ENCODE measurements around the gene KIAA1217. TPM values are rescaled to one million over a fixed set of nuclear protein-coding genes. Genes with fewer than 3 reads are reported as not detected.

Gene KIAA1217
- total and polyA plus RNA-seq, 12 donors: 6.9 to 49.5 (median 38.4) TPM

DNA sequence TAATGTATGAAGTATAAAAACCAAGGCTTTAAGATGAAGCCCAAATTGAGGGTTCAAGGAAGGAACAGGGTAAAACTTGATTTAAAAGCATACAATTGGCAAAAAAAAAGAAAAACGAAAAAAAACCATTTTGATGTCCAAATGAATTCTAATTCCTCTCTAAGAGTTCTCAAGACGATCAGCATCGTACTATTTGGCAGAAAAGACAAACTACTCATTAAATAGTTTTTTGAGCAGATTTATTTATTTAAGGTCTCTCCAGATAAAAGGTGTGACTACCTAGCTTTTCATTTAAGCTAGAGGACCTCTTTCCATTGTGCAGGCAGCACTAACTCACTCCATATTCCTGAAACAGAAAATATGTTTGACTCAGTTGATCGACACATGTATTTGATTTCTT lies 245.0 kb downstream of the KIAA1217 start:
- Histone ChIP-seq H3K4me1 (peaks cover 0 to 84% (median 49%) of the 10 kb centered on the region in 9 donors), H3K9me3 (no peaks in the 10 kb centered on the region), H3K27me3 (no peaks in the 10 kb centered on the region), H3K4me3 (no peak overlapping the region), H3K36me3 (peaks cover 0 to 3% (median 0%) of the 10 kb centered on the region in 9 donors), H3K27ac (peak overlapping the region in 3 of 10 donors; percentile 2 to 50 (median 48))
- DNase-seq (no peak), ATAC-seq (no peak)
- intact Hi-C loops (cut with DNase I): loop anchor here in 1 of 10 donors (10.0 kb wide), 1 partner anchor 59 kb away; no protein-coding TSS in a partner anchor
- 81 to 85% methylated on average over 4 of the region's 4 CpGs for WGBS, 2 donors
- TF ChIP-seq, protein P1, sequence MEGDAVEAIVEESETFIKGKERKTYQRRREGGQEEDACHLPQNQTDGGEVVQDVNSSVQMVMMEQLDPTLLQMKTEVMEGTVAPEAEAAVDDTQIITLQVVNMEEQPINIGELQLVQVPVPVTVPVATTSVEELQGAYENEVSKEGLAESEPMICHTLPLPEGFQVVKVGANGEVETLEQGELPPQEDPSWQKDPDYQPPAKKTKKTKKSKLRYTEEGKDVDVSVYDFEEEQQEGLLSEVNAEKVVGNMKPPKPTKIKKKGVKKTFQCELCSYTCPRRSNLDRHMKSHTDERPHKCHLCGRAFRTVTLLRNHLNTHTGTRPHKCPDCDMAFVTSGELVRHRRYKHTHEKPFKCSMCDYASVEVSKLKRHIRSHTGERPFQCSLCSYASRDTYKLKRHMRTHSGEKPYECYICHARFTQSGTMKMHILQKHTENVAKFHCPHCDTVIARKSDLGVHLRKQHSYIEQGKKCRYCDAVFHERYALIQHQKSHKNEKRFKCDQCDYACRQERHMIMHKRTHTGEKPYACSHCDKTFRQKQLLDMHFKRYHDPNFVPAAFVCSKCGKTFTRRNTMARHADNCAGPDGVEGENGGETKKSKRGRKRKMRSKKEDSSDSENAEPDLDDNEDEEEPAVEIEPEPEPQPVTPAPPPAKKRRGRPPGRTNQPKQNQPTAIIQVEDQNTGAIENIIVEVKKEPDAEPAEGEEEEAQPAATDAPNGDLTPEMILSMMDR (IDR thresholded peaks at IDR 0.05): no peak

- Histone ChIP-seq H3K4me1 (peaks cover 0 to 71% (median 46%) of the 10 kb centered on the region in 9 donors), H3K4me3 (no peak overlapping the region), H3K36me3 (peaks cover 0 to 7% (median 0%) of the 10 kb centered on the region in 9 donors), H3K27me3 (no peaks in the 10 kb centered on the region), H3K27ac (peak overlapping the region in 1 of 10 donors; percentile 68), H3K9me3 (no peaks in the 10 kb centered on the region)
- DNase-seq: no peak
- WGBS, 2 donors: 77 to 82% methylated on average over 4 of the region's 4 CpGs
- ATAC-seq: no peak
- TF ChIP-seq, protein P1 (IDR thresholded peaks at IDR 0.05): no peak
- intact Hi-C loops (cut with DNase I): loop anchor here in 1 of 10 donors (10.0 kb wide), 1 partner anchor 61 kb away; no protein-coding TSS in a partner anchor
Observed at GRCh38 chr10:24455447-24455846, 246.5 kb downstream of the KIAA1217 start.

- Histone ChIP-seq H3K27me3 (no peaks in the 10 kb centered on the region), H3K4me3 (no peak overlapping the region), H3K9me3 (no peaks in the 10 kb centered on the region), H3K36me3 (peaks cover 0 to 7% (median 0%) of the 10 kb centered on the region in 9 donors), H3K27ac (peak overlapping the region in 2 of 10 donors; percentile 23 to 68), H3K4me1 (peaks cover 0 to 65% (median 38%) of the 10 kb centered on the region in 9 donors)
- ATAC-seq (peak in 6 of 8 donors; percentile 22 to 87 (median 34)), DNase-seq (no peak)
- intact Hi-C loops (cut with DNase I): loop anchor here in 1 of 10 donors (10.0 kb wide), 1 partner anchor 62 kb away; no protein-coding TSS in a partner anchor
- 74 to 84% methylated on average over 4 of the region's 4 CpGs for WGBS, 2 donors
- TF ChIP-seq, protein P1 (IDR thresholded peaks at IDR 0.05): no peak
Observed at GRCh38 chr10:24456322-24456721, 247.4 kb downstream of the KIAA1217 start.

DNA sequence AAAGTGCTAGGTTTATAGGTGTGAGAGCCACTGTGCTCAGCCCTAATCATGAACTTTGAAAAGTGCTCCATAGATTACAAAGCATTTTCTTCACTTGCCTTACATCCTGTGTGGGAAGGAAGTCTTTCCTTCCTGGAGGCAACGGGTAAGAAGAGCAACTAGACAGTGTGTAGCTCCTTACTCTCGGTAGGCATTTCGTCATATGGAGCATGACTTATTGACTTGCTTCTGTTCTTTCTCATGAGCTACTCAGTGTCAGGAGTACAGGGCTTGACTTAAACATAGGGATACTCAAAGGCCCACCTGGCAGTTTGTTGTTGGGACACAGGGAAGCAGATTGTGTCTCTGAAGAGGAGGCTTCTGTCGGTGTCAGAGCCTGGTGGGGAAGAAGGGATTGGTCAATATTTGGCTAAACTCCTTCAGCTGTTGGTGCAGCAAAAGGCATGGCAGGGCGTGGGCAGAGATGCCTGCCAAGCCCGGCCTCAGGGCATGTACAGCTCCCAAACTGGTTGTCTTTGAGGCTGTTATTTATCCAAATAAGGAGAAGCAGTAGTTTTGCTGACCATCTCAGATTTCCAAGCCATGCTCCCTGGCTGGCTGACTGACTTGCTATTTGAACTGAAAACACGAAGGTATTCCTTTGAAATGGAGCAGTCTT lies 248.9 kb downstream of the KIAA1217 start:
- 74 to 77% methylated on average over 7 of the region's 7 CpGs for WGBS, 2 donors

More for the DNA sequence above, 248.9 kb downstream of the KIAA1217 start:
- peak in 4 of 8 donors; percentile 20 to 40 (median 29) for ATAC-seq
- Histone ChIP-seq H3K27me3 (no peaks in the 10 kb centered on the region), H3K4me1 (peaks cover 0 to 64% (median 40%) of the 10 kb centered on the region in 9 donors), H3K36me3 (peaks cover 0 to 7% (median 0%) of the 10 kb centered on the region in 9 donors), H3K4me3 (no peak overlapping the region), H3K9me3 (no peaks in the 10 kb centered on the region), H3K27ac (peak overlapping the region in 2 of 10 donors; percentile 2 to 38)
- intact Hi-C loops (cut with DNase I): loop anchor here in 1 of 10 donors (10.0 kb wide), 1 partner anchor 63 kb away; no protein-coding TSS in a partner anchor
- TF ChIP-seq, protein P1 (IDR thresholded peaks at IDR 0.05): no peak
- DNase-seq: no peak

Data from heart right ventricle (tissue), 16 donors.